Activated naive CD4-positive, alpha-beta T cell treated with anti-CD3 and anti-CD28 coated beads, Interleukin-2, amount 50 U/mL, for 72 hours (primary cell): ENCODE data around the gene RRBP1. TPM values are rescaled to one million over a fixed set of nuclear protein-coding genes. Genes with fewer than 3 reads are reported as not detected.

Experiments used
- ATAC-seq, 2 donors: fragments of 150-1000 bp; cut with Tn5 transposase; 2 replicates each; pipeline ENCODE4 v1.10.0; 2021; ENCODE audit warnings: mild to moderate bottlenecking in 2 of 2, moderate library complexity in 2 of 2
- DNase-seq, 2 donors: peaks; one replicate each; pipeline ENCODE4 v3.0.0; 2021 to 2022; ENCODE audit warnings: low spot score in 2 of 2
- H3K27ac Mint-ChIP-seq, 2 donors: one replicate each; pipeline ENCODE4 v1.8.0; 2022; ENCODE audit warnings: mild to moderate bottlenecking in 2 of 2, mixed read lengths in 2 of 2
- H3K36me3 Mint-ChIP-seq, 2 donors: one replicate each; pipeline ENCODE4 v1.8.0; 2022; ENCODE audit warnings: mixed read lengths in 2 of 2
- H3K9me3 Mint-ChIP-seq, 2 donors: one replicate each; pipeline ENCODE4 v1.8.0; 2022; ENCODE audit warnings: mixed read lengths in 2 of 2
- total RNA-seq, 2 donors: library from RNA; stranded (reverse); gene quantifications; one replicate each; pipeline ENCODE4 v1.2.3, GENCODE V29; 2022

RRBP1 gene
- total RNA-seq, 2 donors from 2014 or later, result 23.4 to 38.1 TPM

- DNase-seq (peak; percentile 35 to 46), ATAC-seq (peak; percentile 37 to 60)
- Mint-ChIP-seq H3K36me3 (no peaks in the 10 kb centered on the region), H3K27ac (peak overlapping the region in 1 of 2 donors; percentile 51), H3K9me3 (no peaks in the 10 kb centered on the region)
Measured at GRCh38 chr20:17617212-17617867, 64.7 kb downstream of the RRBP1 start.

DNA sequence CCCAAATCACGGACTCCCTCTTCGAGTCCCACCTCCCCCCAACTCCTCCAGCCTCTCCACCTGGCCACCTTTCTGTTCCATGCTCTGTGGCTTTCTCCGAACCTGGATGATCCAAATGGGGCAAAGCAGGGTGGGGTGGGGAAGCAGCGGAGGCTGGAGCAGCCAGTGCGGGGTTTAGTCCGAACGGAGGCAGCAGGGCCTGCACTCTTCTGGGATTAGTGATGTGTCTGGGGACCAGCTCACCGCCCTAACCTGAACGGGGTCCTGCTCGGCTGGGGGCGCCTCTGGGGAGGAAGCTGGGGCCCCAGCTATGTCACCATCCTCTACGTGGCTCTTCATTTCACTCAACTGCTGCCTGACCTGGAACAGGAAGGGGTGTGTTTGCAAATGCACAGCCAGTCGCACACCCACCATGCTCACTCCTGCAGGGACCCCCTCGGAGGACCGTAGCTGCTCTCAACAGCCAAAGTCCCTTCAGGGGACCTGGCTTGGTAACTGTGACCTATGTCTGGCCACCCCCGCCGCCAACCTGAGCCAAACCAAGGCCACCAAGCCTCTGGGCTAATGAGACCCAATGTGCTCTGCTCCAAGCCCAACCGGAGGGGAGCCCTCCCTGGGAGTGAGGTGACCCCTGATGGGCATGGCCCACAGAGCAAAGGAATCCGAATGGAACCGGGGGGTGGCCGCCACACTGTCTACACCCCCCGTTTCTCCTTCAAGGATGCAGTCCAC lies 65.4 kb downstream of the RRBP1 start:
- DNase-seq, result no peak
- Mint-ChIP-seq H3K27ac (peak overlapping the region in 1 of 2 donors; percentile 51), H3K36me3 (no peaks in the 10 kb centered on the region), H3K9me3 (no peaks in the 10 kb centered on the region)
- ATAC-seq, result no peak

DNA sequence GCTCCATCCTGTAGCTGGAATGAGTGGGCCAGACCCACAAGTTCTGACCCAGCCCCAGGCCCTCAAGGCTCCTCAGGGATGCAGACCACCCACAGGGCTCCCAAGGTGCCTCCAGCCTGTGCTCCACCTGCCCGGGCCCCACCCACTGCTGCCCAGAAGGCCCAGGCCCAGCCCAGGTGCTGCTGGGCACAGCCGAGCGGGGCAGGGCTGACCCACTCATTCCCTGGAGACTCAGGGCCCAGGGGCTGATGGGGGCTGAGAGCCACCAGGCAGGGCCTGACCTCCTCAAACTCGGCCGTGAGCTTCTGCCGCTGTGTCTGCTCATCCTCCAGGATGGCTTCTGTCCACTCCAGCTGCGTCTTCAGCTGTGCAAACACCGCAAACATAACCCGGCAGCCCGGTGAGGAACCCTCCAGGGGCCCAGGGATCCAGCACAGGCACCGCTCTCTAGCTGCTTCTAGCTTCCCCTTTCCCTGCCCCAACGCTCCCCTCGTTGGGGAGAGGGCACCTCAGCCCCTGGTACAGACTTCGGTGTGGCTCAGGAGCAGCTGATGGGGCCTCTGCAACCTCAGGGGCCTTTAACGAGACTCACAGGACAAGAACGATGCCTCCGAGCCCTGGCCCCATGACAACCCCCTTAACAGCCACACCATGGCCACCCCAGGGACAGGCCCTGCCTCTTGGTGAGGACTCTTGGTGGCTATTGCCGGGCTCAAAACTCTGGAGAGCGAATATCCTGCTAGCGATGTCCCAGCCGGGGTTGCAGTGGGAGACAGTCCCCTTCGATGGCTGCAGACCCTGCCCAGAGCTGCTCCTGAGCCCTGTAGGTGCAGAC lies 66.2 kb downstream of the RRBP1 start:
- ATAC-seq, result no peak
- Mint-ChIP-seq H3K36me3 (no peaks in the 10 kb centered on the region), H3K9me3 (no peaks in the 10 kb centered on the region), H3K27ac (no peak overlapping the region)
- DNase-seq, result peak in 1 of 2 donors; percentile 53

- peak overlapping the region in 1 of 2 donors; percentile 29 for H3K27ac Mint-ChIP-seq
- DNase-seq (no peak), ATAC-seq (no peak)
- peaks cover 3 to 4% of the 10 kb centered on the region in 2 donors for H3K36me3 Mint-ChIP-seq
- H3K9me3 Mint-ChIP-seq, result no peaks in the 10 kb centered on the region
Measured at GRCh38 chr20:17614812-17615644, 67.0 kb downstream of the RRBP1 start.

DNA sequence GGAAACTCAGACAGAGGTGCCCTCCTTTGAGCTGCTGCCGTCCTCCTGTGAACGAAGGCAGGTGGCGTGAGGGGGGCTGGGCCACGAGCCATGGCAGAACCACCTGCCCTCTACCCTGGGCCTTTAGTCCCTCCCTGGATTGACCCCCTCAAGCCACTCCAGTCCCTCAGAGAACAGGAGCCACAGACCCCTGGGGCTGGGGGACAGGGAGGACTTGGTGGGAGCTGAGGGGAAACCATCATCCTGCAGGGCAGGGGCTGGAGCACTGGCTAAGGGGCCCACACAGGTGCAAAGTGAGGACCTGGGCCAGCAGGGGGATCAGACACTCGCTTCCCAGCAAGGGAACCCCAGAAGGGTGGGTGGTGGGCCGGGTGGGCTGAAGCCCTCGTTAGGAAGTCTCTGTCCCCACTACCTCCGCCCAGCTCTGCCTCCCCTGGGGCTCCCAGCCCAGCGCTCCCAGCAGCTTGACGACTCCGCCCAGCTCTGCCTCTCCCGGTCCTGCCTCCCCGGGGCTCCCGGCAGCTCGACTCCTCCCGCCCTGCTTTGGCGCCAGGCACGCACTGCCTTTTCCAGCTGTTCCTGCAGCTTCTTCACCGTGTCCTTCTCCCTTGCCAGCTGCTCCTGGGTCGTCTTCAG lies 67.7 kb downstream of the RRBP1 start:
- peak in 1 of 2 donors; percentile 53 for DNase-seq
- H3K36me3 Mint-ChIP-seq, result peaks cover 6 to 7% of the 10 kb centered on the region in 2 donors
- ATAC-seq, result no peak
- H3K9me3 Mint-ChIP-seq, result no peaks in the 10 kb centered on the region
- peak overlapping the region in 1 of 2 donors; percentile 29 for H3K27ac Mint-ChIP-seq

- DNase-seq (peak in 1 of 2 donors; percentile 44), ATAC-seq (no peak)
- H3K36me3 Mint-ChIP-seq, result peaks cover 6 to 7% of the 10 kb centered on the region in 2 donors
- peak overlapping the region in 1 of 2 donors; percentile 78 for H3K27ac Mint-ChIP-seq
- H3K9me3 Mint-ChIP-seq, result no peaks in the 10 kb centered on the region
Measured at GRCh38 chr20:17613328-17614175, 68.5 kb downstream of the RRBP1 start.

DNA sequence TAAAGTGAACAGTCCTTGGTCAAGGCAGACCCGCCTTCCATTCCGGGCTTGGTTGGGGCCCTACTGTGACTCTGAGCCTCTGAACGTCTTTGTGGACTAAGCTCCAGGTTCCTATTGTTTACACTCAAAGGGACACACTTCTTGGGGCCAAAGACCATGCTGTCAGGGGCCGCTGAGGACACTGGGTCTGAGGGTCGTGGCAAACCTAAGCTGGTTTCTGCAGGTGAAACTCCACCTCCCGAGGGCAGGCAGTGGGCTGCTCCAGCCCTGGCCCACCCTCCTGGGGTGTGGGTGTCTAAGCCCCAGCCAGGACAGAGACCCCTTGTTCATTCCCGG lies 69.1 kb downstream of the RRBP1 start:
- no peak for DNase-seq
- no peak for ATAC-seq
- H3K27ac Mint-ChIP-seq, result peak overlapping the region in 1 of 2 donors; percentile 78
- H3K9me3 Mint-ChIP-seq, result no peaks in the 10 kb centered on the region
- H3K36me3 Mint-ChIP-seq, result peaks cover 6 to 7% of the 10 kb centered on the region in 2 donors

DNA sequence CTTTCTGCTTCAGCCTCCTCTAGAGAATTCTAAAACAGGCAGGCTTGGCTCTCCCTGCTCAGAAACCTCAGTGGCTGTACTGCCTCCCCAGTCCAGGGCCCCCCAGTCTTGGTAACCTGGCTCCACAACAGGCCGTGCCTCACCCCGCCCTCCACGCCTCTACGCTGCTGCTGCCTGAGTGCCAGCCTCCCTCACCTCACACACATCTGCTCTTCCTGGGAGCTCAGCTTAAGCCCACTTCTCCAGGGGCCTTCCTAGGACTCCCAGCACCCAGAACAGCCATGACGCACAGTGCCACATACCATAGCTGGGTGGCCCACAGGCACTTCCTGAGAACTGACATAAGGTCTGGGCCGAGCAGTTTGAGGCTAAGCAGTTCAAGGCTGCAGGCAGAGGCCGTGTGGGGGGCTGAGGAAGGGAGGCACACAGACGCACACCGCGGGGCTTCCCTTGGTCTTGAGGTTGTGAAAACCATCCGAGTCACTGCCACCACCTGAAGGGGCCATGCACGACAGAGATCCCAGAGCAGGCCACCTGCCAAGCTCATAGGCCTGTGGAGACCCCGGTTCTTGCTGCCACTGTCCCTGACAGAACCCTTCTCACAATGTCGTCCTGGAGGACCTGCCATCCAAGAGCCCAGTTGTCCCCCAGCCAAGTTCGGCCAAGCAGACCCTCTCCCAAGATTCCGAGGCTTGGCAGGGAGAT lies 69.6 kb downstream of the RRBP1 start:
- peaks cover 6 to 7% of the 10 kb centered on the region in 2 donors for H3K36me3 Mint-ChIP-seq
- DNase-seq (peak in 1 of 2 donors; percentile 56), ATAC-seq (peak; percentile 29 to 47)
- H3K9me3 Mint-ChIP-seq, result no peaks in the 10 kb centered on the region
- peak overlapping the region; percentile 78 to 98 for H3K27ac Mint-ChIP-seq

- ATAC-seq, result no peak
- H3K36me3 Mint-ChIP-seq, result peaks cover 6 to 7% of the 10 kb centered on the region in 2 donors
- H3K9me3 Mint-ChIP-seq, result no peaks in the 10 kb centered on the region
- H3K27ac Mint-ChIP-seq, result peak overlapping the region; percentile 29 to 78
- peak in 1 of 2 donors; percentile 50 for DNase-seq
Measured at GRCh38 chr20:17611540-17612286, 70.3 kb downstream of the RRBP1 start.

GRCh38 chr20:17611290-17611539 lies 70.8 kb downstream of the RRBP1 start:
- Mint-ChIP-seq H3K27ac (peak overlapping the region in 1 of 2 donors; percentile 29), H3K36me3 (peaks cover 6 to 7% of the 10 kb centered on the region in 2 donors), H3K9me3 (no peaks in the 10 kb centered on the region)
- peak; percentile 41 to 52 for ATAC-seq
- peak in 1 of 2 donors; percentile 50 for DNase-seq

DNA sequence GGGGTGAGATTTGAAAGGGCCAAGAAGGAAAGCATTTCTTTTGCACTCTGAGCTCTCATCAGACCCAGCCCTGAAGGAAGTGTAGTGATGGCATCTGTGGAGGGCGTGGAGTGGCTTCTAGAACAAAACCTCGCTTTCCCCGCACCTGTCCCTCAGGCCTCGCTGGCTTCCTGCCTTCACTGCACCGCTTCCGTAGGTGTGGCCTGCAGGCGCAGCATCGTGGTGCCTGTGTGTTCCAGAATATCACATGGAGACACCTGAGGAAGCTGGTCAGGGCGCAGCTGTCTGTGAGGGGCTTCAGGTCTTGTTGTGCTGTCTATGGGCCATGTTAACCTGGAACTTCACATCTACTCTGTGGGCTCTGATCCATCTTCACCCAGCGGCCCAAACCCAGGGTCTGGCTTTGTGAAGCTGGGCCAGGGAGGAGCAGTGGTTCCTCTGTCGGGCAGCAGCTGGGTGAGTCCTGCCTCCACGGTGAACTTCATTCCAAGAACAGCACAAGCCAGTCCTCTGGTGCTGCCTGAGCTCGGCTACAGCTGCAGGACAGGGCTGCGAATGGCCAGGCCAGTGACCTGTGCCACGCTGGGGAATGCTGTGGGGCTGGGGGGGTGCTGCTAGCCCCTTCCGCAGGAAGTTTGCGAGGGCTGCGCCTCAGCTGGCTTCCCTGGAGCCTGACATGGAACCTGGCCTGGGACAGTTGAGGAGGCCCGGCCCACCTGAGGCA lies 71.3 kb downstream of the RRBP1 start:
- H3K27ac Mint-ChIP-seq, result peak overlapping the region; percentile 45 to 84
- peak; percentile 28 to 58 for DNase-seq
- no peaks in the 10 kb centered on the region for H3K9me3 Mint-ChIP-seq
- H3K36me3 Mint-ChIP-seq, result peaks cover 6 to 7% of the 10 kb centered on the region in 2 donors
- peak; percentile 39 to 64 for ATAC-seq

GRCh38 chr20:17609811-17610377 lies 72.1 kb downstream of the RRBP1 start:
- Mint-ChIP-seq H3K27ac (peak overlapping the region; percentile 45 to 84), H3K36me3 (peaks cover 6 to 7% of the 10 kb centered on the region in 2 donors), H3K9me3 (no peaks in the 10 kb centered on the region)
- no peak for DNase-seq
- ATAC-seq, result no peak
